ENCODE data around the gene SLC25A45.

DNA sequence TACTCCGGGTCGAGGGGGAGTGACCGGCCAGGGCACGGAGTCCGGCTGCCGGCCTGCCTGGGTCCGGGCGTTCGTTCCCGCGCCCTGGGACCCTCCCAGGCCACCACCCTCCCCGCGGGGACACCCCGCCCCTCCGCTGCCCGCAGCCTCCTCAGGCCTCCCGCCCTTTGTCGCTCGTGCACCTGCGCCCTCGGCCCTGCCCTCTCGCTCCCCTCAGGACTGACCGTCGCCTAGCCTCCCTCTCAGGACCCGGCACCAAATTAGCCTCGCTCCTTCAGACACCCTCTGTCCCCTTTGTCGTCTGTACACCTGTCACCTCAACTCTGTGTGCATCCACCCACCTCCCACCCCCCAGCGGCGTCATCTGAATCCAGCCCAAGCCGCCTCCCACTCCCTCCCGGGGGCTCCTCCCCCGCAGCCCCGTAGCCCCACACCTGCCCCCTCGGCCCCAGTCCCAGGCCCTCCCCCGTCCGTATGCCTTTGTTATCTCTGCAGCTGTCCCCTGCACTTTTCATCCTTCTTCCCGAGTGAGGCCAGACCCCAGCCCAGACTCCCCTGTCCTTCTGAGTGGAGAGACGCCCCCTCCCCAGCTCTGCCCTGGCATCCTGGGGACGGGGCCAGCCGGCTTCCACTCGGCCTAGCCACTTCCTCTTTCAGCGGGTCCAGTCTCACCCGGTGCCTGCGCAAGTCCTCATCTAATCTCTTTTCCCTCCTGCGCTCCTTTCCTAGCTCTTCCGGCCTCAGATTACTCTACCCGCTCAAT, 27.3 kb downstream of the SLC25A45 start:
- TF ChIP-seq, protein P1, sequence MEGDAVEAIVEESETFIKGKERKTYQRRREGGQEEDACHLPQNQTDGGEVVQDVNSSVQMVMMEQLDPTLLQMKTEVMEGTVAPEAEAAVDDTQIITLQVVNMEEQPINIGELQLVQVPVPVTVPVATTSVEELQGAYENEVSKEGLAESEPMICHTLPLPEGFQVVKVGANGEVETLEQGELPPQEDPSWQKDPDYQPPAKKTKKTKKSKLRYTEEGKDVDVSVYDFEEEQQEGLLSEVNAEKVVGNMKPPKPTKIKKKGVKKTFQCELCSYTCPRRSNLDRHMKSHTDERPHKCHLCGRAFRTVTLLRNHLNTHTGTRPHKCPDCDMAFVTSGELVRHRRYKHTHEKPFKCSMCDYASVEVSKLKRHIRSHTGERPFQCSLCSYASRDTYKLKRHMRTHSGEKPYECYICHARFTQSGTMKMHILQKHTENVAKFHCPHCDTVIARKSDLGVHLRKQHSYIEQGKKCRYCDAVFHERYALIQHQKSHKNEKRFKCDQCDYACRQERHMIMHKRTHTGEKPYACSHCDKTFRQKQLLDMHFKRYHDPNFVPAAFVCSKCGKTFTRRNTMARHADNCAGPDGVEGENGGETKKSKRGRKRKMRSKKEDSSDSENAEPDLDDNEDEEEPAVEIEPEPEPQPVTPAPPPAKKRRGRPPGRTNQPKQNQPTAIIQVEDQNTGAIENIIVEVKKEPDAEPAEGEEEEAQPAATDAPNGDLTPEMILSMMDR (IDR thresholded peaks at IDR 0.05; ENCODE audit: low read depth, low read length, poor library complexity, severe bottlenecking), result no peak
- no peak for TF ChIP-seq EZH2phosphoT487 (IDR thresholded peaks at IDR 0.05; ENCODE audit: borderline replicate concordance, low read length)
